Measurements from ENCODE around the gene CCDC70. TPM values are rescaled to one million over a fixed set of nuclear protein-coding genes. Genes with fewer than 3 reads are reported as not detected.

The CCDC70 gene
- total RNA-seq, 1 donor from 2014 or later: not detected

DNA sequence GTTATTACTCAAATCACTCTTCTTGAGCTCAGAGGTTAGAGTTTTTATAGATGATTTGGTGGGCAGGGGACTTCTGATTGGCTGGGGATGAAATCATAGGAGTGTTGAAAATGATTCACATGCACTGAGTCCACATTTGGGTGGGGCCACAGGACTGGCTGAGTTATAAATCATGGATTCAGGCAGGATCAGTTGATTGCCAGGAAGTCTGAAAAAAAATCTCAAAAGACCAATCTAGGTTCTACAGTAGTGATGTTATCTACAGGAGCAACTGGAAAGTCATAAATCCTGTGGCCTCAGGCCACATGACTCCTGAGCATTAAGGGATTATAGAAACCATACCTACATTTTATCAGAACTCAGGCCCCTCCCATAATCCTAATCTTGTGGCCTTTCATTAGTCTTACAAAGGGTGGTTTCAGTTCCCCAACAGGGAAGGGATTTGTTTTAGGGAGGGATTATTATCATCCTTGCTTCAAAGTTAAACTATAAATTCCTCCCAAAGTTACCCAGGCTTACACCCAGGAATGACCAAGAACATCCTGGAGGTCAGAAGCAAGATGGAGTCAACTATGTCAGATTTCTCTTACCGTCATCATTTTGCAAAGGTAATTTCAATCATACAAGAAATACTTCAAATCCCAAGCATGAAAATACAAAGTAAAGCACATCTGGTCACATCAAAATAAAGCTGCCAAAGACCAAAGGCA is 5.6 kb upstream of the CCDC70 start:
- no peaks in the 10 kb centered on the region for H3K36me3 ChIP-seq
- no peaks in the 10 kb centered on the region for H3K9me3 ChIP-seq
- no peak overlapping the region for H3K4me3 ChIP-seq
- H3K27ac ChIP-seq: no peak overlapping the region
- intact Hi-C loops (cut with DNase I): no loop called here
- H3K27me3 ChIP-seq: no peaks in the 10 kb centered on the region
- no peaks in the 10 kb centered on the region for H3K4me1 ChIP-seq
- TF ChIP-seq, protein P1, sequence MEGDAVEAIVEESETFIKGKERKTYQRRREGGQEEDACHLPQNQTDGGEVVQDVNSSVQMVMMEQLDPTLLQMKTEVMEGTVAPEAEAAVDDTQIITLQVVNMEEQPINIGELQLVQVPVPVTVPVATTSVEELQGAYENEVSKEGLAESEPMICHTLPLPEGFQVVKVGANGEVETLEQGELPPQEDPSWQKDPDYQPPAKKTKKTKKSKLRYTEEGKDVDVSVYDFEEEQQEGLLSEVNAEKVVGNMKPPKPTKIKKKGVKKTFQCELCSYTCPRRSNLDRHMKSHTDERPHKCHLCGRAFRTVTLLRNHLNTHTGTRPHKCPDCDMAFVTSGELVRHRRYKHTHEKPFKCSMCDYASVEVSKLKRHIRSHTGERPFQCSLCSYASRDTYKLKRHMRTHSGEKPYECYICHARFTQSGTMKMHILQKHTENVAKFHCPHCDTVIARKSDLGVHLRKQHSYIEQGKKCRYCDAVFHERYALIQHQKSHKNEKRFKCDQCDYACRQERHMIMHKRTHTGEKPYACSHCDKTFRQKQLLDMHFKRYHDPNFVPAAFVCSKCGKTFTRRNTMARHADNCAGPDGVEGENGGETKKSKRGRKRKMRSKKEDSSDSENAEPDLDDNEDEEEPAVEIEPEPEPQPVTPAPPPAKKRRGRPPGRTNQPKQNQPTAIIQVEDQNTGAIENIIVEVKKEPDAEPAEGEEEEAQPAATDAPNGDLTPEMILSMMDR (IDR thresholded peaks at IDR 0.05): no peak
- no peak for DNase-seq (ENCODE audit: low spot score in 2 of 2)

DNA sequence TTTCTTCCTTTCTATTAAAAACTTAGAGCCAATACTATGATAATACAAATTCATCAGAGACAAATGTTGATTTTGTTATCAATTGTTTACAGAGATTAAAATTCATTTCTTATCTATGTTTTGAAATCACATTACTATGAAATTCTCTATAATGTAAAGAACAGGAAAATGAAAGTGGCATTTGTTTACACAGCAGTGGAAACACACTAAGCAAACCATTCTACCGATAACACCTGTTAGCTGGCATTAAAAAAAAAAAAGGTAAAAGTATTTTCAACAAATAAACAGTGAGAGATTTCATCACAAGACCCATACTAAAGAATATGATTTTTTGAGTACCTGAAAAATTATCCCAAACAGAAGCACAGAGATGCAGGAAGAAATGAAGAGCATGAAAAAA is 4.8 kb upstream of the CCDC70 start:
- Histone ChIP-seq H3K4me3 (no peak overlapping the region), H3K27ac (no peak overlapping the region), H3K4me1 (no peaks in the 10 kb centered on the region), H3K9me3 (no peaks in the 10 kb centered on the region), H3K36me3 (no peaks in the 10 kb centered on the region), H3K27me3 (no peaks in the 10 kb centered on the region)
- intact Hi-C loops (cut with DNase I): no loop called here
- DNase-seq (ENCODE audit: low spot score in 2 of 2): no peak
- TF ChIP-seq, protein P1 (IDR thresholded peaks at IDR 0.05): no peak

DNA sequence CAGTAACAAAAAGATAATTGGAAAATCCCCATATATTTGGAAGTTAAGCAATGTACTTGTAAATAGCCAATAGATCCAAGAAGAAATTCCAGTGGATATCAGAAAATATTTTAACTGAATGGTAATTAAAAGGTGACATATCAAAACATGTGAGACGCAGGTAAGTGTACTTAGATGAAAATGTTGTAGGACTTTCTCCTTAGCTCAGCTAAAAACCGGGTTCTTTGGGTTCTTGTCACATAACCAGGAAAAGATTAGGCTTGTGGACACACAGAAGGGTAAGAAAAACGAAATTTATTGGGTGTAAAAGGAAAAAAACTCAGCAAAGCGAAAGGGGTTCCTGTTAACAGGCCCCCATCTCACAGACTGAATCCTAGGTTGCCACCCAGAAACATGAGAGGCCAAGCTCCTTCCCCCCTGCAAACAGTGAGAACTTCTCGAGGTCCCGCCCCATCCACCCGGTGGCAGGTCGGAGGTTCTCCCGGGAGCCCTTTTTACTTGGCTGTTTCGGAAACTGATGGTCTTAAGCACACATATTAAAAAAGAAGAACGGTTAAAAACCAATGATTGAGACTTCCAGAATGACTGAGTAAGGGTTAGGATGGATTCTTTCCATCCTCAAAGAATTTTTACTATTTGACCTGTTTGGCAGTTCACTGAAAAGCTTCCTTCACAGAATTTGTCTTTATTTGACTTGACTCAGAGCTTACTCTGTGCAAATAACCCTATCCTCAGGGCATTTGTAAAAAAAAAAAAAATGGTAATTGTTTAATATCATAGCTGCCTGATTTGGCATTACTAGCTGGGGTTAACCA is 3.1 kb upstream of the CCDC70 start:
- TF ChIP-seq, protein P1 (IDR thresholded peaks at IDR 0.05): no peak
- Histone ChIP-seq H3K36me3 (no peaks in the 10 kb centered on the region), H3K27ac (no peak overlapping the region), H3K27me3 (no peaks in the 10 kb centered on the region), H3K4me1 (no peaks in the 10 kb centered on the region), H3K9me3 (no peaks in the 10 kb centered on the region), H3K4me3 (no peak overlapping the region)
- no peak for DNase-seq (ENCODE audit: low spot score in 2 of 2)
- intact Hi-C loops (cut with DNase I): no loop called here

DNA sequence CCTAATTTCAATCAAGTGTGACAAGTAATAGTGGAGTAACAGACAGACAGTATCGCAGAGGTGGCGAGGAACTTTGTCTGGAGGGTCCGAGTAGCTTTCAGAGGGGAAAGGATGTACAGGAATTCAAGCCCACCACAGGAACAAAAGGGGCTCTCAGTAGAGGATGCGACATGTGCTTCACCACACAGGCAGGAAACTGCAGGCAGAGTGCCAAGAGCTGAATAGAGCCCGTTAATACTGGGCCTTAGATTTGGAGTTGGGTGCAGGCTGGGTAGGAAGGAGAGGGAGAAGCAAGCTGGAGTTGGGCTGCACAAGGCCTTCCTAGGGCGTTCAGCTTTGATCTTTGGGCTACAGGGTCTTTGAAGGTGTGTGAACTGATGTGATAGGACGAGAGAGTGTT is 1.2 kb downstream of the CCDC70 start:
- Histone ChIP-seq H3K36me3 (no peaks in the 10 kb centered on the region), H3K4me3 (no peak overlapping the region), H3K9me3 (no peaks in the 10 kb centered on the region), H3K27me3 (no peaks in the 10 kb centered on the region), H3K4me1 (no peaks in the 10 kb centered on the region), H3K27ac (no peak overlapping the region)
- no peak for DNase-seq (ENCODE audit: low spot score in 2 of 2)
- TF ChIP-seq, protein P1 (IDR thresholded peaks at IDR 0.05): no peak
- intact Hi-C loops (cut with DNase I): no loop called here

DNA sequence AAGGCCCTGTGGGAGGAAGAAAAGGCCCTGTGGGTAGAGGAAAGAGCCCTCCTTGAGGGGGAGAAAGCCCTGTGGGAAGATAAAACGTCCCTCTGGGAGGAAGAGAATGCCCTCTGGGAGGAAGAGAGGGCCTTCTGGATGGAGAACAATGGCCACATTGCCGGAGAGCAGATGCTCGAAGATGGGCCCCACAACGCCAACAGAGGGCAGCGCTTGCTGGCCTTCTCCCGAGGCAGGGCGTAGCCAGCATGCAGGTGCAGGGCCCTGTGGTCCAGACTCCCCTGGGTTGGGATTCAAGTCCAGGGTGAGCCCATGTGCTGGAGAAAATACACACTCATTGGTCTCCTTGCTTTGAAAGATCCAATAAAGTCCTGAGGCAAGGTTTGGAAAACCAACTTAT is 4.1 kb downstream of the CCDC70 start:
- Histone ChIP-seq H3K36me3 (no peaks in the 10 kb centered on the region), H3K9me3 (no peaks in the 10 kb centered on the region), H3K4me3 (no peak overlapping the region), H3K27ac (no peak overlapping the region), H3K27me3 (no peaks in the 10 kb centered on the region), H3K4me1 (no peaks in the 10 kb centered on the region)
- DNase-seq (ENCODE audit: low spot score in 2 of 2): no peak
- TF ChIP-seq, protein P1 (IDR thresholded peaks at IDR 0.05): no peak
- intact Hi-C loops (cut with DNase I): no loop called here

Measured in ascending aorta (tissue), 2 donors.